ENCODE measurements around the gene CFAP73. TPM values are rescaled to one million over a fixed set of nuclear protein-coding genes. Genes with fewer than 3 reads are reported as not detected.
A peak's percentile ranks its signal among the peaks of the same experiment; 100 is the strongest.

Gene CFAP73
- total and polyA plus RNA-seq, 10 of the 15 experiments (the other 5 are each of a cell fraction or from before 2014, with no cell fraction given) = 0.18 TPM; not detected in 9

- peak in 1 of 2 experiments; percentile 50; a peak in 2 of 3 replicates for TF ChIP-seq EGR1 (IDR thresholded peaks at IDR 0.05; ENCODE audit: borderline replicate concordance in 1 of 2, low read depth in 2 of 2, low read length in 2 of 2)
Measured at GRCh38 chr12:113208041-113208934, 58.8 kb downstream of the CFAP73 start (continued).

Small RNA genes within 50 kb of the gene (microRNA-seq; reads per million reads assigned to microRNA genes)
- not detected for gene MIR7106

Small RNA genes within 50 kb of the gene (small RNA-seq; reads per million reads assigned to genes)
- gene MIR7106 = not detected
- gene RF00019 = not detected

Other genes starting within 250 kb of the CFAP73 start
Only the 7 nearest of the 10 such genes appear.
- gene OAS2, start 171.2 kb upstream of the CFAP73 start, total RNA-seq (2014; rRNA removed) = 90.7 and 125 TPM in 2 replicates
- 105 and 113 TPM in 2 replicates for gene OAS2, start 171.2 kb upstream of the CFAP73 start, total RNA-seq (2014; rRNA removed; fragmentation: Illumina TruSeq; extraction: Trizol)
- 89.7 and 102 TPM in 2 replicates for gene OAS2, start 171.2 kb upstream of the CFAP73 start, total RNA-seq (2021)
- 290 and 350 TPM in 2 replicates for gene OAS2, start 171.2 kb upstream of the CFAP73 start, polyA plus RNA-seq (2011; rRNA removed)
- 133 and 223 TPM in 2 replicates for gene OAS2, start 171.2 kb upstream of the CFAP73 start, polyA plus RNA-seq (2014; fragmentation: Illumina TruSeq; extraction: Trizol)
- 10 to 100 TPM; 32.4 to 43.4 TPM for gene OAS2, start 171.2 kb upstream of the CFAP73 start, polyA plus RNA-seq (2014; fragmentation: Nextera tagmentation; extraction: Ambion mirVana)
- gene OAS2, start 171.2 kb upstream of the CFAP73 start, polyA plus RNA-seq (2014; rRNA removed) = 81.0 and 92.9 TPM in 2 replicates
- 10 to 100 TPM; 51.5 to 51.6 TPM for gene OAS2, start 171.2 kb upstream of the CFAP73 start, polyA plus RNA-seq (2016; fragmentation: Nextera tagmentation; extraction: Ambion mirVana)
- 0.87 and 0.96 TPM in 2 replicates for gene DTX1, start 93.0 kb upstream of the CFAP73 start, total RNA-seq (2014; rRNA removed)
- gene DTX1, start 93.0 kb upstream of the CFAP73 start, total RNA-seq (2014; rRNA removed; fragmentation: Illumina TruSeq; extraction: Trizol) = 0.37 and 0.49 TPM in 2 replicates
- 2.3 and 2.8 TPM in 2 replicates for gene DTX1, start 93.0 kb upstream of the CFAP73 start, total RNA-seq (2021)
- 0.62 and 0.83 TPM in 2 replicates for gene DTX1, start 93.0 kb upstream of the CFAP73 start, polyA plus RNA-seq (2011; rRNA removed)
- gene DTX1, start 93.0 kb upstream of the CFAP73 start, polyA plus RNA-seq (2014; fragmentation: Illumina TruSeq; extraction: Trizol) = 0.46 and 1.1 TPM in 2 replicates
- under 1 TPM; 0.13 to 0.32 TPM for gene DTX1, start 93.0 kb upstream of the CFAP73 start, polyA plus RNA-seq (2014; fragmentation: Nextera tagmentation; extraction: Ambion mirVana)
- 1.2 and 1.3 TPM in 2 replicates for gene DTX1, start 93.0 kb upstream of the CFAP73 start, polyA plus RNA-seq (2014; rRNA removed)
- under 1 TPM; 0.09 to 0.33 TPM for gene DTX1, start 93.0 kb upstream of the CFAP73 start, polyA plus RNA-seq (2016; fragmentation: Nextera tagmentation; extraction: Ambion mirVana)
- 1.0 TPM in 1 of 2 replicates, not detected in the other for gene RASAL1, start 14.0 kb upstream of the CFAP73 start, total RNA-seq (2014; rRNA removed)
- gene RASAL1, start 14.0 kb upstream of the CFAP73 start, total RNA-seq (2014; rRNA removed; fragmentation: Illumina TruSeq; extraction: Trizol) = not detected in 2 replicates
- not detected in 2 replicates for gene RASAL1, start 14.0 kb upstream of the CFAP73 start, total RNA-seq (2021)
- 0.53 and 0.79 TPM in 2 replicates for gene RASAL1, start 14.0 kb upstream of the CFAP73 start, polyA plus RNA-seq (2011; rRNA removed)
- gene RASAL1, start 14.0 kb upstream of the CFAP73 start, polyA plus RNA-seq (2014; fragmentation: Illumina TruSeq; extraction: Trizol) = not detected in 2 replicates
- gene RASAL1, start 14.0 kb upstream of the CFAP73 start, polyA plus RNA-seq (2014; fragmentation: Nextera tagmentation; extraction: Ambion mirVana) = not detected
- gene RASAL1, start 14.0 kb upstream of the CFAP73 start, polyA plus RNA-seq (2014; rRNA removed) = 0.04 TPM in 1 of 2 replicates, not detected in the other
- under 1 TPM; 0.12 to 0.25 TPM for gene RASAL1, start 14.0 kb upstream of the CFAP73 start, polyA plus RNA-seq (2016; fragmentation: Nextera tagmentation; extraction: Ambion mirVana)
- gene DDX54, start 35.8 kb downstream of the CFAP73 start, total RNA-seq (2014; rRNA removed) = 44.3 and 58.9 TPM in 2 replicates
- 24.7 and 28.8 TPM in 2 replicates for gene DDX54, start 35.8 kb downstream of the CFAP73 start, total RNA-seq (2014; rRNA removed; fragmentation: Illumina TruSeq; extraction: Trizol)
- 94.6 and 115 TPM in 2 replicates for gene DDX54, start 35.8 kb downstream of the CFAP73 start, total RNA-seq (2021)
- 37.5 and 73.2 TPM in 2 replicates for gene DDX54, start 35.8 kb downstream of the CFAP73 start, polyA plus RNA-seq (2011; rRNA removed)
- 6.2 and 27.9 TPM in 2 replicates for gene DDX54, start 35.8 kb downstream of the CFAP73 start, polyA plus RNA-seq (2014; fragmentation: Illumina TruSeq; extraction: Trizol)
- gene DDX54, start 35.8 kb downstream of the CFAP73 start, polyA plus RNA-seq (2014; fragmentation: Nextera tagmentation; extraction: Ambion mirVana) = 1 to 10 TPM; 1.9 to 8.6 TPM
- gene DDX54, start 35.8 kb downstream of the CFAP73 start, polyA plus RNA-seq (2014; rRNA removed) = 53.7 and 67.0 TPM in 2 replicates
- gene DDX54, start 35.8 kb downstream of the CFAP73 start, polyA plus RNA-seq (2016; fragmentation: Nextera tagmentation; extraction: Ambion mirVana) = 10 to 100 TPM; 69.7 to 71.9 TPM
- 32.8 and 39.6 TPM in 2 replicates for gene RITA1, start 36.0 kb downstream of the CFAP73 start, total RNA-seq (2014; rRNA removed)
- 16.3 and 18.9 TPM in 2 replicates for gene RITA1, start 36.0 kb downstream of the CFAP73 start, total RNA-seq (2014; rRNA removed; fragmentation: Illumina TruSeq; extraction: Trizol)
- gene RITA1, start 36.0 kb downstream of the CFAP73 start, total RNA-seq (2021) = 29.2 and 31.4 TPM in 2 replicates
- gene RITA1, start 36.0 kb downstream of the CFAP73 start, polyA plus RNA-seq (2011; rRNA removed) = 15.2 and 19.9 TPM in 2 replicates
- gene RITA1, start 36.0 kb downstream of the CFAP73 start, polyA plus RNA-seq (2014; fragmentation: Illumina TruSeq; extraction: Trizol) = 5.3 and 13.7 TPM in 2 replicates
- 1 to 10 TPM; 2.3 to 6.4 TPM for gene RITA1, start 36.0 kb downstream of the CFAP73 start, polyA plus RNA-seq (2014; fragmentation: Nextera tagmentation; extraction: Ambion mirVana)
- 27.3 and 29.8 TPM in 2 replicates for gene RITA1, start 36.0 kb downstream of the CFAP73 start, polyA plus RNA-seq (2014; rRNA removed)
- 10 to 100 TPM; 37.4 to 39.9 TPM for gene RITA1, start 36.0 kb downstream of the CFAP73 start, polyA plus RNA-seq (2016; fragmentation: Nextera tagmentation; extraction: Ambion mirVana)
- 10.3 and 10.4 TPM in 2 replicates for gene TPCN1, start 71.7 kb downstream of the CFAP73 start, total RNA-seq (2014; rRNA removed)
- 7.0 and 8.0 TPM in 2 replicates for gene TPCN1, start 71.7 kb downstream of the CFAP73 start, total RNA-seq (2014; rRNA removed; fragmentation: Illumina TruSeq; extraction: Trizol)
- 26.6 and 30.9 TPM in 2 replicates for gene TPCN1, start 71.7 kb downstream of the CFAP73 start, total RNA-seq (2021)
- gene TPCN1, start 71.7 kb downstream of the CFAP73 start, polyA plus RNA-seq (2011; rRNA removed) = 12.8 and 21.7 TPM in 2 replicates
- 8.3 and 17.1 TPM in 2 replicates for gene TPCN1, start 71.7 kb downstream of the CFAP73 start, polyA plus RNA-seq (2014; fragmentation: Illumina TruSeq; extraction: Trizol)
- gene TPCN1, start 71.7 kb downstream of the CFAP73 start, polyA plus RNA-seq (2014; fragmentation: Nextera tagmentation; extraction: Ambion mirVana) = 1 to 10 TPM in 1 of 2 experiments, under 1 TPM in 1; 0.79 to 1.0 TPM
- gene TPCN1, start 71.7 kb downstream of the CFAP73 start, polyA plus RNA-seq (2014; rRNA removed) = 24.4 and 26.4 TPM in 2 replicates
- 10 to 100 TPM; 22.6 to 24.8 TPM for gene TPCN1, start 71.7 kb downstream of the CFAP73 start, polyA plus RNA-seq (2016; fragmentation: Nextera tagmentation; extraction: Ambion mirVana)
- gene SLC8B1, start 185.4 kb downstream of the CFAP73 start, total RNA-seq (2014; rRNA removed) = 4.7 and 7.0 TPM in 2 replicates
- 4.0 and 4.3 TPM in 2 replicates for gene SLC8B1, start 185.4 kb downstream of the CFAP73 start, total RNA-seq (2014; rRNA removed; fragmentation: Illumina TruSeq; extraction: Trizol)
- 6.9 and 9.5 TPM in 2 replicates for gene SLC8B1, start 185.4 kb downstream of the CFAP73 start, total RNA-seq (2021)
- gene SLC8B1, start 185.4 kb downstream of the CFAP73 start, polyA plus RNA-seq (2011; rRNA removed) = 6.5 and 12.3 TPM in 2 replicates
- gene SLC8B1, start 185.4 kb downstream of the CFAP73 start, polyA plus RNA-seq (2014; fragmentation: Illumina TruSeq; extraction: Trizol) = 4.3 and 4.9 TPM in 2 replicates
- under 1 TPM; 0.18 to 0.20 TPM for gene SLC8B1, start 185.4 kb downstream of the CFAP73 start, polyA plus RNA-seq (2014; fragmentation: Nextera tagmentation; extraction: Ambion mirVana)
- 7.8 and 8.4 TPM in 2 replicates for gene SLC8B1, start 185.4 kb downstream of the CFAP73 start, polyA plus RNA-seq (2014; rRNA removed)
- gene SLC8B1, start 185.4 kb downstream of the CFAP73 start, polyA plus RNA-seq (2016; fragmentation: Nextera tagmentation; extraction: Ambion mirVana) = 1 to 10 TPM; 6.5 to 8.7 TPM